Limb (tissue), 2 donors: Measurements from ENCODE around the gene HAUS5.

Experiments used
- DNase-seq, 2 donors: peaks; one replicate each; pipeline ENCODE4 v3.0.0-alpha.2; 2016; ENCODE audit errors: extremely low spot score in 2 of 2

HAUS5 gene

DNA sequence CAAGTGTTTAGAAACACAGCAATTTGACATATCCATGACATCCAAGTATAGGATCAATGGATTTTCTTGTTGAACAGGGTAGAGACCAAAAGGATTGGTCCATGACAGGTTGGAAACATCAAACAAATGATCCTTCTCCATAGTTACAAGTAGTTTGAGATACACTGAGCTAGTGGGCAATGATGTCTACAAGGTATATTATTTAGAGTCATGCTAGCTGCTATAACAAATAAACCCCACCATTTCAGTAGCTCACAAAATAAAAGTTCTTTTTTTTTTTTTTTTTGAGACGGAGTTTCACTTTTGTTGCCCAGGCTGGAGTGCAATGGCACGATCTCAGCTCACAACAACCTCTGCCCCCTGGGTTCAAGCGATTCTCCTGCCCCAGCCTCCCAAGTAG, 4.9 kb upstream of the HAUS5 start:
- no peak for DNase-seq

DNA sequence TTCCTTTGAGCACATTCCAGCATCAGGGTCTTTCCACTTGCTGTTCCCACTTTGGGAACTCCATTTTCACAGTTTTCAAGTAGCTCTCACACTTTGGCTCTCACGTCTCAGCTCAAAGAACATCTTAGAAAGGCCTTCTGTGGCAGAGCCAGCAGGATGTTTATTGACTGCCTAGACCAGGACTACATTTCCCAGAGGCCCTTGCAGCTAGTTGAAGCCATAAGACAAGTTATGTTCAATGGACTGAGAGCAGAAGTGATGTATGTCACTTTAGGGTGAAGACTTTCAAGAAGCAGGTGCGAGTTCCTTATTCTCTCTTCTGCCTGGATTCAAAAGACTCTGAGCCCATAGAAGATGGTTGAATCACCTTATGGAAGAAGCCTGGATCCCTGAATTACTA, 4.3 kb upstream of the HAUS5 start:
- DNase-seq, result no peak

DNA sequence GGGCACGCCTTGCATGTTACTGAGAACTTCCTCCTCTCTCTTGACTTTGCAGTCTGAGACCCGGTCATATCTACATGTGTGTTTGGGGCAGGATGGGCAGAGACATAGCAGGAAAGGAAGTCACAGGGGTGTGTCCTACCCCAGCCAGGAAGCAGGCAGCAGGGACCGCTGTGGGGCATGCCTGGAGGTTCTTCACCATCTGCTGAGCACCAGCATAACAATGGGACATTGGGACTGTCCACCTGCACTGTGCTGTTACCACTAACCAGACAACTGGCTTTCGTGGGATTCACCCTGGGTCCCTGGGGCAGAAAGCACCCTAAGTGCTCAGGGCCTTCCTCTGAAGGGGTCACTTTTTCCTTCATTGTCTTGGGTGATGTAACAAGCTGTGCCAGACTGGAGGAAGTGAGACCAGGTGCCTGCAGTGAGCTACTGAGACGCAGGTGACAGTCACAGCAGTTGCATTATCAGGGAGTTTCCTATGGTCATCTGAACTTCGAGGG, 2.6 kb upstream of the HAUS5 start:
- DNase-seq, result no peak

DNA sequence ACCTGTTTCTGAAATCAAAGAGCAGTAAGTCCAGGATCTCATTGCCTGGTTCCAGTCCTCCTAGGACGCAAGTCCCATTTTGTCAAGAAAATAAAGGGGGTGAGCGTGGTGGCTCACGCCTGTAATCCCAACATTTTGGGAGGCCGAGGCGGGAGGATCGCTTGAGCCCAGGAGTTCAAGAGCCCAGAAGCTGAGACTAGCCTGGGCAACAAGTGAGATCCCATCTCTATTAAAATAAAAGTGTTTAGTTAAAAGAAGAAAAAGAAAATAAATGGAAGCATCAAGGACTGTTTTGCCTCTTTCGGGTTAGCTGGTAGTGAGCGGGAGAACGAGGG, 344 bp upstream of the HAUS5 start:
- DNase-seq, result no peak

DNA sequence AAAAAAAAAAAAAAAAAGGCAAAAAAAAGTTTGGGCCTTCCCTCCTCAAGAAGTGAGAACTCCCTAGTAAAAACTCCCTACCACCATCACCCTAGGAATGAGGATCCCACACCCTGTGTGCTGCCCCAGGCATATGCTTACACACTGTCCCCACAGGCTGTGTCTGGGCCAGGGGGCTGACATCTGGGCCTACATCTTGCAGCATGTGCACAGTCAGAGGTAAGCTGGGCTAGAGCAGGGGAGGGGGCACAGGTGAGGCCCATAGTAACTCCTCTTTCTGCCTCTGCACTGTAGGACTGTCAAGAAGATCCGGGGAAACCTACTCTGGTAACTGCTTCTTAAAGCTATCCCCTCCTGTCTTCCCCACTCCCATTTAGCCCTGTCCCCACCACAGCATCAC, 1.0 kb downstream of the HAUS5 start:
- no peak for DNase-seq

DNA sequence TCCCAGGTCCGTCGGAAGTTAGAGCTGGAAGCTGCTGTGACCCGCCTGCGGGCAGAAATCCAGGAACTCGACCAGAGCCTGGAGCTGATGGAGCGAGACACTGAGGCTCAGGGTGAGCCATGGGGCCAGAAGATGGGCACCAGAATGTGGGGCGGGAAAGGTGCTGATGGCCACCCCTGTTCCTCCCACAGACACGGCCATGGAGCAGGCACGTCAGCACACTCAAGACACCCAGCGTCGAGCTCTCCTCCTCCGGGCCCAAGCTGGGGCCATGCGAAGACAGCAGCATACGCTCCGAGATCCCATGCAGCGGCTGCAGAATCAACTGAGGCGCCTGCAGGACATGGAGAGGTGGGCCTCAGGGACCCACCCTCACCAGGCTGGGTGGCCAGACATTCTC, 2.5 kb downstream of the HAUS5 start:
- DNase-seq, result no peak

DNA sequence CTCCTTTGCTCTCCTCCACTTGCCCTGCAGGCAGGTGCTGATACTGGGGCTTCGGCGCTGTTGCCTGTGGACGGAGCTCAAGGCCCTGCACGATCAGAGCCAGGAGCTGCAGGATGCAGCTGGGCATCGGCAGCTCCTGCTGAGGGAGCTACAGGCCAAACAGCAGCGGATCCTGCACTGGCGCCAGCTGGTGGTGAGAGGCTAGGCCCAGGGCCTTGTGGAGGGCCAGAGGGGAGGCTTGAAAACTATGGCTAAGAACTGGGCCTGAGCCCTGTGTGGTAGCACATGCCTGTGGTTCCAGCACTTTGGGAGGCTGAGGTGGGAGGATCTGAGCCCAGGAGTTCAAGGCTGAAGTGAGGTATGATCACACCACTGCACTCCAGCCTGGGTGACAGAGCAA, 6.3 kb downstream of the HAUS5 start:
- DNase-seq, result no peak

DNA sequence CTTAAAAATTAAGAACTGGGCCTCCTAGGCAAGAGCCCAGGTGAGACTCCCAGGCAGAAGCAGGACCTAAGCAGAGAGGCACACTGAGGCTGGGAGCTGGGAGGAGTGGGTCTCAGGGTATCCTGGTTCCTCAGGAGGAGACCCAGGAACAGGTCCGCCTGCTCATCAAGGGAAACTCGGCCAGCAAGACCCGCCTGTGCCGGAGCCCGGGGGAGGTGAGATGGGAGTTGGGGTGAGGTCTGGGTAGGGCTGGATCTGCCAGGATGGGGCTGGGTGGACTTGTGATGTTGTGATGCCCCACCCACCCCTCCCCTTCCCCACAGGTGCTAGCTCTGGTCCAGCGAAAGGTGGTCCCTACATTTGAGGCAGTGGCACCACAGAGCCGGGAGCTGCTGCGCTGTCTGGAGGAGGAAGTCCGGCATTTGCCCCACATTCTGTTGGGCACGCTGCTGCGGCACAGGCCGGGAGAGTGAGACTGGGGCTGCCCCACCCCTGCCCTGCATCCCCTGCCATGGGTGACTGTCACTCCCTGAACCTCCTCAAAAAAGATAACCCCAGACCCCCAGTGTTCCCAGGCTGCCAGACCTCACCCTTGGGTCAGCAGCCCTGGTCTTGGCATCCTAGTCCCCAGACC, 6.9 kb downstream of the HAUS5 start:
- DNase-seq, result no peak

DNA sequence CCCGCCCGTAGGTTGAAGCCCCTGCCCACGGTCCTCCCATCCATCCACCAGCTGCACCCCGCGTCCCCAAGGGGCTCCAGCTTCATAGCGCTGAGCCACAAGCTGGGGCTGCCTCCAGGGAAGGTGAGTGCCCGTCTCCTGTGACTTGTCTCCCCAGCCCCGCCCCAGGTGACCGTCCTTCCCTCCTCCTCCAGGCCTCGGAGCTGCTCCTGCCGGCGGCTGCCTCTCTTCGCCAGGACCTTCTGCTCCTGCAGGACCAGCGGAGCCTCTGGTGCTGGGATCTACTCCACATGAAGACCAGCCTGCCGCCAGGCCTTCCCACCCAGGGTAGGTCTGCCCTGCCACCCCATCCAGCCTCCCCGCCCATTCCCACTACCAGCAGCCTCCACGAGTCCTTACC, 7.5 kb downstream of the HAUS5 start:
- DNase-seq, result no peak

DNA sequence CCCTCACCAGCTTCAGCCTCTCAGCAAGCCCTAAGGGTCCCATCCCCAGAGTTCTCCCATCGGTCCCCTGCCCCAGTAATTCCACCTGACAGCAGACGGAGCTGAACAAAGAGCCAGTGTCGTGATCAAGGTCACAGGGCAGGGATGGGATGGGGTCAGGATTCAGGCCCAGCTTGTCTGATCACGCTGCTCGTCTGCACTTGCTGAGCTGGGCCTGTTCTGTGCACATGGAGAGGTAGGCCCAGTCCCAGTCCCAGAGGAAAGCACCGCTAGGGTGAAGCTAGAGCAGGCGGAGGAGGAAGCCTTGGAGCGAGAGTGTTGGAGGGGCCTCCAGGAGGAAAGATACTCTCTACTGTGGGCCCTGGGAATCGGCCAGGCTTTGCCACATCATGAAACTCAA, 9.2 kb downstream of the HAUS5 start:
- no peak for DNase-seq

DNA sequence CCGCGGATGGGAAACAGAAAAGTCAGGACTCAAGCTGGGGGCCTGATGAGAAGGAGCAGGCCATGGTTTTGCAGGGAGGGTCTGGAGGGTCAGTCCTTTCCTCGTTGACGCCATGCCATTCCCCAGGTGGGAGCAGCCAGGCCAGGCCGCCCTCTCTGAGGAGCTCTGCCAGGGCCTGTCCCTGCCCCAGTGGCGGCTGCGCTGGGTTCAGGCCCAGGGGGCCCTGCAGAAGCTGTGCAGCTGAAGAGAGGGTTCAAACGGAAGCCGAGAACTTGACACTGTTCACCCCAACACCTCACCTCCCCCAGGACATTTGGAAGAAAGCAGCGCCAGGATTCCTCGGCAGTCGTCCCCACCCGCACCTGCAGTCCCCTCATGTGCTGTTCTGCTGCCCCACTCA, 10.2 kb downstream of the HAUS5 start:
- DNase-seq, result no peak

DNA sequence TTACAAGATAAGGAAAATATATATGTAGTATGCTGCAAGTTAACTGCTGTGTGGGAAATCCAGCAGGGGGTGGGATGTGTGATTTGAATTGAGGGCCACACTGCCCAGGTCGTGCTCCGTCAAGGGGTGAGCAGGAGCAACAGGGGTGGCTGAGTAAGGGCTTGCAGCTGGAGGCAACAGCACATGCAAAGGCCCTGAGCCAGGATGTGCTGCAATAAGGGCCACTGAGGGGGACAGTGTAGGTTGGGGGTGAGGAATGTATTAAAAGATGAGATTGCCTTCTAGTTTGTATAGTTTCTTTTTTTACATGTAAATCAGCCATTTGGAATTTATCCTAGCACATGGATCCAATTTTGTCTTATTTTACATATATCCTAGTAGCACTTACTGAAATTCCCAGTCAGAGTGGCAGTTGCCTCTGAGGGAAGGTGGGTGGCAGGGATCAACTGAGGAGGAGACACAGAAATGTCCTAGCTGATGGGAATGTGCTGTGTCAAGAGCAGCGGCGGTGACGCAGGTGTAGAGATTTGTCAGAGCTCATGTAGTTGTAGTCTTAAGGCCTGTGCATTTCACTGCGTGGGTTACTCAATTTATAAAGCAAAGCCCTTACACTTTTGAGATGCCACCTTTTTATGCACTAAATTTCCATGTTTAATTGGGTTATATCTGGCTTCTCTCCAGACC, 10.9 kb downstream of the HAUS5 start:
- no peak for DNase-seq

DNA sequence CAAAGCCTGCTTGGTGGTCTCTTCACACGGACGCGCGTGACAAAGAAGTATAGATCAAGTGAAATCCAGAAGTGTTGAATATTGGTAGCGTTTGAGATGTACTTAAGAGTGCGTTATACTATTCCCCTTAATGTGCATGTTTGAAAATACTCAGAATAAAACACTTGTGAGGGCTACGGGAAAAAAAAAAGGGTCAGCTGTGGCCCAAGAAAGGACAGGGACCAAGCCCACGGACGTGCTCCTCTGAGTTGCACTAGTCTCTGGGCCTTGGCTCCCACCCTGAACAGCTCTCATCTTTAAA, 15.7 kb downstream of the HAUS5 start:
- DNase-seq, result no peak

DNA sequence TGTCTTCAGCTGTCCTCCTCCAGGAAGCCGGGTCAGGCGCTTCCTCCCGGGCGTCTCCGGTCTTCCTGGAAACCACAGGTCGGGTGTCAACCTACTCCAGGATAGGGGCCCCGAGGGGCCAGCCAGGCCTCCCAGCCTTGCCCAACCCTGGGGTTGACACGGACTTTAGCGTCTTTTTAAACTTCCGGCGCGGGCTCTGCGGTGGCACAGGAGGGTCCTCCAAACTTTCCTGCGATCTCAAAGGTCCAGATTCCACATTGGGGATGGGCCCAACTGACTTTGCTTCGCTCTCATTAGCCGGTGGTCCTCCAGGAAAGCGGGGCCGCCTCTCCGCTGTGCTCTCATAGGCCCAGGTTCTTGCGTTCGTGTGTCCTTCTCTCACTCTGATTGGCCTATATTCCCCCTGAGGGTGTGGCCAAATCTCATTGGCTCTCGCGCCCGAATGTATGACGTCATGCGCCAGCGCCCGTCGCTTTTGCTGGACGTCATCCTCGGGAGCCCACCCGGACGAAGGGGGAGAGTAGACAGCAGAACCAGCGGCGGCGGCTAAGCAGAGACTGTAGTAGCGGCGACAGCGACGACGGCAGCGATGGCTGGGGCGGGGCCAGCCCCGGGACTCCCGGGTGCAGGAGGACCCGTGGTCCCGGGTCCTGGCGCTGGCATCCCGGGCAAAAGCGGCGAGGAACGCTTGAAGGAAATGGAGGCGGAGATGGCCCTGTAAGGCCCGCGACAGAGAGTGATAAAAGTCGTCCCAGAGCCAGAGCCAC, 16.2 kb downstream of the HAUS5 start, which contains the start of gene RBM42:
TSS of gene RBM42 (plus strand) at position 472 of the 767 bp plus-strand sequence. CDS start at position 590, 118 bp downstream.
- DNase-seq, result peak; percentile 98 to 99

DNA sequence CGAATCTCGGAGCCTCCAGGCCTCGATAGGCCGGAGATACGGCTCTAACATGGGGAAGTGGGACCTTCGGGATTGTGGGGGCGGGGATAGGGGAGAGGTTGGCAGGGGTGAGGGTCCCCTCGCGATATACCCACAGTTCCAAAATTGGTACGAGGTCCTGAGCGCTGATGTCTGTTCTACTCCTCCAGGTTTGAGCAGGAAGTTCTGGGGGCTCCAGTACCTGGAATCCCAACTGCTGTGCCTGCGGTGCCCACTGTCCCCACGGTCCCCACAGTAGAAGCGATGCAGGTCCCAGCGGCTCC, 16.7 kb downstream of the HAUS5 start:
- DNase-seq, result no peak

DNA sequence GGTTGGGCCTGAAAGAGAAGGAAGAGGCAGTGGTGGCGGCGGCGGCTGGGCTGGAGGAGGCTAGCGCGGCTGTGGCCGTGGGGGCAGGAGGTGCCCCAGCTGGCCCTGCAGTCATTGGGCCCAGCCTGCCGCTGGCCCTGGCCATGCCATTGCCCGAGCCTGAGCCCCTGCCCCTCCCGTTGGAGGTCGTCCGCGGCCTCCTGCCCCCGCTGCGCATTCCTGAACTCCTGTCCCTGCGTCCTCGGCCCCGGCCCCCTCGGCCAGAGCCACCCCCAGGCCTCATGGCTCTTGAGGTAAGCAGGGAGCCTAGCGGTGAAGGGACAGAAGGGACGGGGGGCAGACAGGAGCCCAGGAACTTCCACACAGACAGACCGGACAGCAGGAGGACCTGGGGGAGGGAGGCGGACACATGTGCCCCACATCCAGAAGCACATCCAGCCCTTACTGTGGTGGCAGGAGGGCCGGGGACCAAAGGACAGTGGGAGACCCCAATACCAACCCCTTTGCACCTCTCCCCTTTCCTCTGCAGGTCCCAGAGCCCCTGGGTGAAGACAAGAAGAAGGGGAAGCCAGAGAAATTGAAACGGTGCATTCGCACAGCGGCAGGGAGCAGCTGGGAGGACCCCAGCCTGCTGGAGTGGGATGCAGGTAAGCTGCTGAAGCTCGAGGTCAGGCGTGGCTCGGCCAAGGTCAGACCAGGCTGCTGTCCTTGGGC, 21.3 kb downstream of the HAUS5 start:
- DNase-seq, result no peak

DNA sequence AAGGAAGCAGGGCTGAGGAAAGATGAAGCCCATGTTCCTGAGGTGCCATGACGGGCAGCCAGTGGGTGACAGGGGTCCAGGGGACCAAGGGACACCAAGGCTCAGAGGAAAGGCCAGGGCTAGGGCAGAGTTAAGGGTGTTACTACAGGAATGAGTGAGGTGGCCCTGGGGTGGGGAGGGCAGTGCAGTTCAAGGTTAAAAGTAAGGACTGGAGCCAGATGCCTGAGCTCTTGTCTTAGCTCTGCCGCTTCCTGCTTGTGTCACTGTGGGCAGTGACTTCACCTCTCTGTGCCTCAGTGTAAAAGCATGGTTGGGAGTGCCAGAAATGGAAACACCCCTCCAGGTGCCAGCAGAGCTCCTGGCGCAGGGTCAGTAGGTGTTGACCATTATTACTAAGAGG, 24.1 kb downstream of the HAUS5 start:
- no peak for DNase-seq

DNA sequence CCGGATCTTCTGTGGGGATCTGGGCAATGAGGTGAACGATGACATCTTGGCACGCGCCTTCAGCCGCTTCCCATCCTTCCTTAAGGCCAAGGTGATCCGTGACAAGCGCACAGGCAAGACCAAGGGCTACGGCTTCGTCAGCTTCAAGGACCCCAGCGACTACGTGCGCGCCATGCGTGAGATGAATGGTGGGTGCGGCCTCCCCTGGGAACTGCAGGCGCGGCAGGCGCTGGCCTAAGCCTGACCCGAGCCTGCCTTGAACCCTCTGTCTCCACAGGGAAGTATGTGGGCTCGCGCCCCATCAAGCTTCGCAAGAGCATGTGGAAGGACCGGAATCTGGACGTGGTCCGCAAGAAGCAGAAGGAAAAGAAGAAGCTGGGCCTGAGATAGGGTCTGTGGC, 24.6 kb downstream of the HAUS5 start:
- DNase-seq, result no peak

DNA sequence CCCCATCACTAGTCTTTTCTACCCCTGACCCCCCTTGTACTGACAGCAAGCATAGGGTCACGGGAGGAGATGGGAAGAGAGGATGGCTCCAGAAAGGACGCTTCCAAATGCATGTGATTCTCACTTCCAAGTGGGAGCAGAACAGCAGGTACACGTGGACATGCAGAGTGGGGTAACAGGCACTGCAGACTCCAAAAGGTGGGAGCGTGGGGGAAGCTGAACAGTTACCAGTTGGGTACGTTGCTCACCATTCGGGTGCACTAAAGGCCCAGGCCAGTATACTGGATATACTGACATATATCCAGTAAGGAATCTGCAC, 26.7 kb downstream of the HAUS5 start:
- DNase-seq, result no peak

DNA sequence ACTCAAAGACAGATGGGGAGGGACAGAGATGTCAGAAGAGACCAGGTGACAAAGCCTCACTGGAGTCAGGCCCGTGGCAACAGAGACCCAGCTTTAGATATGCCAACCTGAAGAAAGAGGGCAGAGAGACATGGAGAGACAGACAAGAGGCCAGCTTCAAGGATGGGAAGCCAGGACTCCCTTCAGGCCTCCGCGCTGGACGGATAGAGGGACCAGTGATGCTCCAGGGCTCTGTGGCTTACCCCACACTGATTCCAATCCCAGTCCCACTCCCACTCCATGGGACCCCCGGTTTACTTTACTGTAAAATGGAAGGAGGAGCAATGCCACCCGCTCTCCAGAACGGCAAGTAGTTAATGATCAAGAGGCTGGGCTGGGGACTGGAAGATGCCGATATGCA, 27.3 kb downstream of the HAUS5 start:
- no peak for DNase-seq

DNA sequence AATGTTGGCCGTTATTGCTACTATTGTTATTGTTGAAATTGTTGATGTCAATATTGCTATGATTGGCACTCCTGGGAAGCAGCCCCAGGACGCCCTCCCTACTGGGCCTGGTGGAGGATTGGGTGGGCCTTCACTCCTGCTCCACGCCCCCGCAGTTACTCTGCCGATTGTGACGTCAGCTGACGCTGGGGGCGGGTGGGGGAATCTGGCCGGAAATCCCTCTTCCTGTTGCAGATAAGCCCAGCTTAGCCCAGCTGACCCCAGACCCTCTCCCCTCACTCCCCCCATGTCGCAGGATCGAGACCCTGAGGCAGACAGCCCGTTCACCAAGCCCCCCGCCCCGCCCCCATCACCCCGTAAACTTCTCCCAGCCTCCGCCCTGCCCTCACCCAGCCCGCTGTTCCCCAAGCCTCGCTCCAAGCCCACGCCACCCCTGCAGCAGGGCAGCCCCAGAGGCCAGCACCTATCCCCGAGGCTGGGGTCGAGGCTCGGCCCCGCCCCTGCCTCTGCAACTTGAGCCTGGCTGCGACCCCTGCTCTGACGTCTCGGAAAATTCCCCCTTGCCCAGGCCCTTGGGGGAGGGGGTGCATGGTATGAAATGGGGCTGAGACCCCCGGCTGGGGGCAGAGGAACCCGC, 29.1 kb downstream of the HAUS5 start, which contains the start of gene ETV2:
TSS of gene ETV2 (plus strand) at position 231 of the 637 bp plus-strand sequence. CDS start 716 bp downstream, outside the sequence.
- DNase-seq, result peak; percentile 8 to 71

DNA sequence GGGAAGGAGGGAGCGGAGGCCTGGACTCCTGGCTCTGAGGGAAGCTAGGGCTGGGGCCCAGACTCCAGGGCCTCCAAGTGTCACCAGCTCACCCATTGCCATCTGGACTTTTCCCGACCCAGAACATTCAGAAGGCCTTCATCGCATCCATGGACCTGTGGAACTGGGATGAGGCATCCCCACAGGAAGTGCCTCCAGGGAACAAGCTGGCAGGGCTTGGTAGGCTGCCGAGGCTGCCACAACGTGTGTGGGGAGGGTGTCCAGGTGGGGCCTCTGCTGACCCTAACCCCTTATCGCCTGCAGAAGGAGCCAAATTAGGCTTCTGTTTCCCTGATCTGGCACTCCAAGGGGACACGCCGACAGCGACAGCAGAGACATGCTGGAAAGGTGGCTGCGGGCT, 29.8 kb downstream of the HAUS5 start:
- no peak for DNase-seq
